NCI-H146 treated with DMSO at 0.1 percent for 48 hours (cell line): ENCODE measurements around the gene PCMTD2.

ENCODE experiments used
- DNase-seq: peaks from one replicate; lab custom pipeline; 2025; ENCODE audit not compliant: unreplicated experiment; lab: John Stamatoyannopoulos, UW

Gene PCMTD2

DNA sequence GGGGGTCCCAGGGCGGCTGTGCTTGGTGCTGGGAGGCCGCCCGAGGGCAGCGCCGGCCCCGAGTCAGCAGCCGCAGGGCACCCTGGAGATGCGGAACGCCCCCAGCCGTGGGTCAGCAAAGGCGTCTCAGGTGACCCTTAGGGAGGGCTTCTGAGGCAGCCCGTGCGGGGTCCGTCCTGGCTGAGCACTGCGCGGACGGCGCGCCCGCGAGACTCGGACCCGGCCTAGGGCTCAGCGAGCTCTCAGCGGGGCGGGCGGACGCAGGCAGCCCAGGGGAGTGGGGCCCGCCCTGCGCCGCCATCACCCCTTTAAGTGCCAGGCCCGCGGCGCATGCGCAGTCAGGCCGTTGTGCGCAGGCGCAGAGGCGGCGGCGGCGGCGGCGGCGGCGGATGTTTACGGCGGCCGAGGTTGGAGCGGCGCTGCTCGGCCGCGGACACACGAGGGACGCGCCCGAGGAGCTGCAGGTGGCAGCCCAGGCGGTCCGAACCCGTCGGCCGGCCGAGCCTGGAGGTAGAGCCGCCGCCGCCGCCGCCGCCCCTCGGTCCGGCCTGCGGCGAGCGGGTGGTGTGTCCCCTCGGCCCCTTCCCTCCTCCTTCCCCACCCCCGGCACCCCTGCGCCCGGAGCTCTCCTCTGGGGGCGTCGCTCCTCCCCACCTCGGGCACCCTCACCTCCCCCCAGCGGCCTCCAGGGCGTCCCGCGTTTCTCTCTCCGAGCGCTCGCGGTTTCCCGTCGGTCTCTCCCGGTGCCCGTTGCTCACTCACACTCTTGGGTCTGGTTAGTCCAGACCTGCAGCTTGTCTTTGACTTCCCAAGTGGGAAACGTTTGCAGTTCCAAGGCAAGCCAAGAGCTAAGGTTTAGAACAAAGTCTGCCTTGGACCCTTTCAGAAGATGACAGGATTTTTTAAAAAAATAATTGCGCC is at the start of gene PCMTD2:
TSS of gene PCMTD2 (plus strand) at position 388 of the 921 bp plus-strand sequence. CDS start 4,218 bp downstream, outside the sequence.
- peak; percentile 76 for DNase-seq

DNA sequence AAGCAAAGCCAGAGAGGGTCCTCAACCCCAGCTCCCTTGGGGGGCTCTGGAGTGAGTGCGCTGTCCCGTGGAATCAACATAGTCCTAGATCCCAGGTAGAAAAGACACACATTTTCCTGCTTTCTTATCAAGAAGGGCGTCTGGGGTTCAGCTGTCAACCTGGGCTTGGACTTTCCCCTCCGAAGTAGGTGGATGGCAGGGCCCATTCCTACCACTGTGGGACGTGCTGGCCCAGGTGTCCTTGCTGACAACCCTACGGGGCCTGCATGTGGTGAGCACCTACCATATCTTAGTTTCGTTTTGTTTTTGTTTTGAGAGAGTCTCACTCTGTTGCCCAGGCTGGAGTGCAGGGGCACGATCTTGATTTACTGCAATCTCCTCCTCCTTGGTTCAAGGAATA is 48.9 kb upstream of the PCMTD2 start:
- no peak for DNase-seq

DNA sequence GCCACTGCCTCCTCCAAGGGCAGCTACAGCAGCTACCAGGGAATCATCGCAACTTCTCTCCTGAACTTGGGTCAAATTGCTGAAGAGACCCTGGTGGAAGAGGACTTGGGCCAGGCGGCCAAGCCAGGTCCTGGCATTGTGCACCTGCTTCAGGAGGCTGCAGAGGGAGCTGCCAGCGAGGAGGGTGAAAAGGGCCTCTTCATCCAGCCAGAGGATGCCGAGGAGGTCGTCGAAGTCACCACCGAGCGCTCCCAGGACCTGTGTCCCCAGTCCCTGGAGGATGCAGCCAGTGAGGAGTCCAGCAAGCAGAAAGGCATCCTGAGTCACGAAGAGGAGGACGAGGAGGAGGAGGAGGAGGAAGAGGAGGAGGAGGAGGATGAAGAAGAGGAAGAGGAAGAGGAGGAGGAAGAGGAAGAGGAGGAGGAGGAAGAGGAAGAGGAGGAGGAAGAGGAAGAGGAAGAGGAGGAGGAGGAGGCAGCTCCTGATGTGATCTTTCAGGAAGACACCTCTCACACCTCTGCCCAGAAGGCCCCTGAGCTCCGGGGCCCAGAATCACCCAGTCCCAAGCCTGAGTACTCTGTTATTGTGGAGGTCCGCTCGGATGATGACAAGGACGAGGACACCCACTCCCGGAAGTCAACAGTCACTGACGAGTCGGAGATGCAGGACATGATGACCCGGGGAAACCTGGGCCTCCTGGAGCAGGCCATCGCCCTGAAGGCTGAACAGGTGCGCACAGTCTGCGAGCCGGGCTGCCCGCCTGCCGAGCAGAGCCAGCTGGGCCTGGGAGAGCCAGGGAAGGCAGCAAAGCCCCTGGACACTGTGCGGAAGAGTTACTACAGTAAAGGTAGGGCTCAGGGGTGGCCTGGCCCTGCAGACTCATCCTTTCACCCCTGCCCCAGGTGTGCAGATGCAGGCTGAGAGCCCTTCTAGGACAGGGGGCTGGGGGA is 47.6 kb upstream of the PCMTD2 start:
- DNase-seq, result no peak

DNA sequence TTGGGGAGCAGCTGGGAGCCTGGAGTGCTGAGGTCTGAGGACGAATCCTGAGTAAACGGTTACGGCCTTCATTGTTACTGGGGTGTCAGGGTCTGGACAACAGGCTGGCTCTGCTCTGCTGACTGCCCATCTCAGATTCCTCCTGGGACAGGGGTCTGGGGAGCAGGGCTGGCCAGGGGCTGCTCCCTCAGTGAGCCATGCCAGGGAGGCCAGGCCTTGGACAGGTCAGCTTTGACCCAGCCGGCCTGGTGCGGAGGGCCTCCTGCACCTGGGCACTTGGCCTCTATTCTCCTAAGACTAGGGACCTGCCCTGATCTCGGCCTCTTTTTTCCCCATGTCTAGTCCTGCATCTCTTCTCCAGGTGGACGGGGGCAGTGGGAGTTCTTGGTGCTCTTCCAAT is 46.4 kb upstream of the PCMTD2 start:
- DNase-seq, result no peak

DNA sequence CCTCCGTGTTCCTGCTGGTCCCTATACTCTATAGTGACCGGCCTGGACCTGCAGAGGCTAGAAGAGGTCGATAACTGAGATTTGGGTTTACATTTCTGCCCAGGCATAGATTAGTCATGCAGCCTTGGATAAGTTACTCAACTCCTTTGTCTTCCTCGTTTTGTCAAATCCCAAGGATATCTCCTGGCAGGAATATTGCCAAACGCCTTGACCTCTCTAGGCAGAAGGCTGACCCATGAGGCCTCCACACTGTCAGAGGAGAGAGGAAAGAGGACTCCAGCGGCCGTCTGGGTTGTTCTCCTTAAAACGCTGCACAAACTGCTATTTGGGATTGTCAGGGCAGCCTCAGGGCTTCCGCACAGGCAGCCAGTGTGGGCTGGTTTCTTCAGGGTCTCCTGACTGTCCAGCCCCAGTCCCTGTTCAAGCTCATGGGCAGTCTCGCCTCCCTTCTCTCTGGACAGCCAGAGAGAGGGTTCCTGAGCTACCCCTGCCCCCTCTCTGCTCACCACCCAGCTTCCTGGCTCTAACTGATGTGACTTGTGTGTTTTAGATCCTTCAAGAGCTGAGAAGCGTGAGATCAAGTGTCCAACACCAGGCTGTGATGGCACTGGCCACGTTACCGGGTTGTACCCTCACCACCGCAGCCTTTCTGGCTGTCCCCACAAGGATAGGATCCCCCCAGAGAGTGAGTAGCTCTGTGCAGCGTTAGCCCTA is 44.7 kb upstream of the PCMTD2 start:
- no peak for DNase-seq

DNA sequence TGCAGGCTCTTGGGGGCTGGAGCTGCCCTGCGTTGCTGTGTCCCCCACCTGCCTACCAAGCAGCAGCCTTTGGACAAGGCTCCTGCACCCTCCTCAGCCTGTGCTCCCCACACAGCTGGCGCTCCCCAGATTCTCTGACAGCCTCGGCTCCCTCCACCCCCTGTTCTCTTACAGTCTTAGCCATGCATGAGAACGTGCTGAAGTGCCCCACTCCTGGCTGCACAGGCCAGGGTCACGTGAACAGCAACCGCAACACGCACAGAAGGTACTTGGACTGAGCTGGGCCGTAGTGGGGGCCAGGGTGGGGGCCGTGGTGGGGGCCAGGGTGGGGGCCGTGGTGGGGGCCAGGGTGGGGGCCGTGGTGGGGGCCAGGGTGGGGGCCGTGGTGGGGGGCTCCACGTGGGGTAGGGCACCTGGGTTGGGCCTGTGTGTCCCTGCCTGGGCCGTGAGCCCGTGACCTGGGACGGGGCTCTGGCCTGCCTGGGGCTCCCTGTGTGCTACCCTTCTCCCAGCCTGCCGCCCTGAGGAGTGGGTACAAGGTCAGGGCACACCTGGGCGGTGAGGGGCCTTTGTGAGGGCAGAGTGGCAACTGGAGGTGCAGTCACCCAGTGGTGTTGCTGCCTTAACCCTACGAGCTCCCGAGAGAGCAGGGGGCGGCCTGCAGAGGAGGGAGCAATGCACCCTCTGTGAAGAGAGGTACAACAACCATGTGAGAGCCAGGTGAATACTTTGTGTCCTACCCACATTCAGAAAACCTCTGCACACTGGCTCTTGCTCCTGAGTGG is 43.5 kb upstream of the PCMTD2 start:
- DNase-seq, result no peak

DNA sequence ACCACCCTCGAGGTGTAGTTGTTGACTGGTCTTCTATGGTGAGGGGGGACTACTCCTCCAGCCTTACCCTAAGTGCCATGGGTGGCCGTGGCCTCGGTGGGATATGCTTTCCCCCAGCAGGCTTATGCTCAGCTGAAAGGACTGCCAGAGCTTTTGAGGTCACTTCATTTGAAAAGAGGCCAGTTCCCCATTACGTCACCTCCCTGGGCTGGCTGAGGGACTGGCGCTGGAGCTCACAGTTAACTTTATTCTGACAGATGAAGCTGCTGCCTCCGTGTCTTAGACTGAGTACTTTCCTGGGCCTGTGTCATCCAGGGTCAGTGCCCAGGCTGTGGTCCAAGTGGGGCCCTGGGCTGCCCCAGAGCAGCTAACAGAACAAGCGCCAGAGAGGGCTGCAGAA is 42.8 kb upstream of the PCMTD2 start:
- no peak for DNase-seq

DNA sequence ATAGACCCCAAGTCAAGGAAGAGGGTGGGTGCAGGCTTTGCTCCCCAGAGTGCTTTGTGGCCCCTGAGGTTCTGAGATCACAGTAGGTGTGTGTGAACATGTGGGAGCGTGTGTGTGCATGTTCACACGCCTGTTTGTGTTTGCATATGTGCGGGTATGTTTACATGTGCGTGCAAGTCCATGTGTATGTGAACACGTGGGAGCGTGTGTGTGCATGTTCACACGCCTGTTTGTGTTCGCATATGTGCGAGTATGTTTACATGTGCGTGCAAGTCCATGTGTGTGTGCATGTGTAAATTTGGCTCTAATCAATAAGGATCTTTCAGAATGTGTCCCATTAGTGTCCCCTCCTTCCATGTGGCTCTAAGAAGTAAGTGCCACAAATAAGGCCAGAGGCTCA is 41.4 kb upstream of the PCMTD2 start:
- no peak for DNase-seq

DNA sequence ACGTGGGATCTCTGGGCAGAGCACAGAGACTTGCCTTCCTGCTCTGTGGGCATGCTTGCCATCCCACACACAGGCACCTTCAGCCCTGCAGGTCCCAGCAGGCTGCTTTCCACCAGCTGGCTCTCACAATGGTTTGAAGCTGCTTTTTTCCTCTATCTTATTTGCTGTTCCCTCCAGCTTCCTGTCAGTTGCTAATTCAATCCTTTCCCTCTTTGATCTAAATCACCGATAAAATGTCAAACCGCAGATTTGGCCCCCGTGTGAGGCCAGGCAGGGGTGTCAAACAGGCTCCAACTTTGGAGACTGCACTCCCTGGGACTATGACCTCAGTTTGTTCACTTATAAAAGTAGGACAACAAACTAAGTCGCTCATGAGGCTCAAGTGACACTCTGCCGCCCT is 40.6 kb upstream of the PCMTD2 start:
- no peak for DNase-seq

DNA sequence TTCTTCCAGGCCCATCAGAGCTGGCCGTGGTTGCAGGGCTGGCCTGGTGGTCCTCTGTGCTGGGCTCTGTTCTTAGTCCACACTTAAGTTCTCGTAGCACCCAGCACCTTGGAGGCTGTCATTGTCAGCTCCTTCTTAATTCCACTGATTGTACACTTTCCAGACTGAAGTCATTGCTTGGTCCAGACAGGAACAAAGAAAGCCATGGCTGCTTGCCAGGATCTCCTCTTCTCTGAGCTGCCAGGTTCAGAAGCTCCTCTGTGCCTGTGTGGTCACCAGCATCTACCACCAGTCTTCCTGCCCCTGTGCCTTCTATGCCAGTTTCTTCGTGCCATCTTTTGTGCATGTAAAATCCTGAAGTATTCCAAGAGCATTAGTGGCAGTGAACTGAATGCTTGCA is 39.5 kb upstream of the PCMTD2 start:
- no peak for DNase-seq

DNA sequence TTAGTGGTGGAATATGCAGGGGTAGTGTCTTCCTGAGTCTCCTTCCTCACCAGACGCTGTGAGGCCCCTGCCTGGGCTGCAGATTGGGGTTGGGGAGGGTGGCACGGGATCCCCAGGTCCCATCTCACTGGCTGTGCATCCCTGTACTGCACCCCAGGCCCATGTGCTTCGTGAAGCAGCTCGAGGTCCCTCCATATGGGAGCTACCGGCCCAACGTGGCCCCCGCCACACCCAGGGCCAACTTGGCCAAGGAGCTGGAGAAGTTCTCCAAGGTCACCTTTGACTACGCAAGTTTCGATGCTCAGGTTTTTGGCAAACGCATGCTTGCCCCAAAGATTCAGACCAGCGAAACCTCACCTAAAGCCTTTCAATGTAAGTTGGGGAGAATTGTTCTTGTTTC is 38.6 kb upstream of the PCMTD2 start:
- DNase-seq, result no peak

DNA sequence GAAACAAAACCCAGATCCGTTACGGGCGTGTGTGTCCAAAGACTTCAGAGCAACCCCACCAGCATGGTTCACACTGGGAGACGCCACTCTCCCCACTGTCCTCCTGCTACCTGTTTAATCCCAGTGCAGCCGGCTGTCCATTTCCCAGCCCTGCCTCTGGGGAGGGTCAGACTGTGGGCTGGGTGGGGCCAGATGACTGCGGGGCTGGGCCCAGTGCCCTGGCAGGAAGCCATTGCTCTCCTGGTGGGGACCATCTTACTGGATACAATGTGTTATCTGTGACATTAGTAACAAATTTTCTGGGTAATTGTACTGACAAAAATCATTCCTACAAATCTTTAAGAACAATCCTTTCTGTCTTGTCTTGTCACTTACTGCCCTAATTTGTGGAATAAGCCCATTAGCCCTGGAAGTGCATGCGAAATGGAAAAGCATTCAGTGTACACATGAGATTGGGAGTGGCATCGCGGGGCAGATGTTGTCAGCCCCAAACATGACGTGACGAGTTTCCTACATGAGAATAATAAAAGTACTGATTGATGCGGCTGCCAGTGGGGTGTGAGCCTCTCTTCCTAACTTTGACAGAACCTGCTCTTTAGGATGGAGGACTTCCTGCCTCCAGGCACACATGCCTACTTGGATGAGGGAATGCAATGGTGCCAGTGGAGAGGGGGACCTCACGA is 37.9 kb upstream of the PCMTD2 start:
- DNase-seq, result no peak

DNA sequence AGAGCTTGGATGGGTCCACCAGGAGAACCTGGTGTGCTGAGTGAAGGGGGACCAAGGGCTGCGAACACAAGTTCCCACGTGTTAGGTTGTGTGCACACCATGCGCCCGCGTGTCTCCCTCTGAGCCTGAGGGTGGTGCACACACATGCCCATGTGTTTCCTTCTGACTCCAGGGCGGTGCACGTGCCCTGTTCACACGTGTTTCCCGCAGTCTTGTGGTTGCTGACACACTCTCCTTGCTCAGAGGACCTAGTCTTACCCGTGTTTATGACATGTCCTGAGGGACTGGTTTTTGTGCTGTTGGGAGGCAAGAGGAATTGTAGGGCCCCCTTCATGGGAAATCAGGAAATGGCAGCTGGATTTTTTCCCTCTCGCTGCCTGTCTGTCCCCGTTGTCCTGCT is 36.3 kb upstream of the PCMTD2 start:
- no peak for DNase-seq

DNA sequence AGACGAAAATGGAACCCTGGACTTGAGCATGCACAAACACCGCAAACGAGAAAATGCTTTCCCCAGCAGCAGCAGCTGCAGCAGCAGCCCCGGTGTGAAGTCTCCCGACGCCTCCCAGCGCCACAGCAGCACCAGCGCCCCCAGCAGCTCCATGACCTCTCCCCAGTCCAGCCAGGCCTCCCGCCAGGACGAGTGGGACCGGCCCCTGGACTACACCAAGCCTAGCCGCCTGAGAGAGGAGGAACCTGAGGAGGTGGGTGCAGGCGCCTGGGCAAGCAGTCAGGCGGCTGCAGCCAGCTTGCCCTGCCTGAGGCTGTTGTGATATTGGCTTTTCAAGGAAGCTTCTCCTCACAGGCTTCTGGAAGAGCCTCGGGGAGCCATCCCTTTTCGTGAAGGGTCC is 35.8 kb upstream of the PCMTD2 start:
- no peak for DNase-seq

DNA sequence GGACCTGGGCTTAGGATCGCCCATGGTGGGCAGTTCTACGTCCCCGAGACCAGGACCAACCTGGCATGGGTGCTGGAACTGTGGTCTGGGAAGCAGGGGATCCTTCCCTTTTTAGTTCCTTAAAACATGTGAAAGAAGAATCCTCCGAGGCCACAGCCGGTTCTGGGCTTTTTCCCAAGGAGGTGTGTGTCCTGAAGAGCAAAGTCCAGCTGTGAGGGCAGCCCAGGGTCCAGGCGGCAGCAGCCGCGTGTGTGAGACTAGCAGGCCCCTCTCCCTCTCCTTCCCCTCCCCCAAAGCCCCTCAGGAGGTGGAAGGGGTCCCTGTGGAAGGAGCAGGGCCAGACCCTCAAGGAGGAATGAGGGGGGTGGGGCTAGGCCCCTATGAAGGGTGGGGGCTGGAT is 35.1 kb upstream of the PCMTD2 start:
- no peak for DNase-seq

DNA sequence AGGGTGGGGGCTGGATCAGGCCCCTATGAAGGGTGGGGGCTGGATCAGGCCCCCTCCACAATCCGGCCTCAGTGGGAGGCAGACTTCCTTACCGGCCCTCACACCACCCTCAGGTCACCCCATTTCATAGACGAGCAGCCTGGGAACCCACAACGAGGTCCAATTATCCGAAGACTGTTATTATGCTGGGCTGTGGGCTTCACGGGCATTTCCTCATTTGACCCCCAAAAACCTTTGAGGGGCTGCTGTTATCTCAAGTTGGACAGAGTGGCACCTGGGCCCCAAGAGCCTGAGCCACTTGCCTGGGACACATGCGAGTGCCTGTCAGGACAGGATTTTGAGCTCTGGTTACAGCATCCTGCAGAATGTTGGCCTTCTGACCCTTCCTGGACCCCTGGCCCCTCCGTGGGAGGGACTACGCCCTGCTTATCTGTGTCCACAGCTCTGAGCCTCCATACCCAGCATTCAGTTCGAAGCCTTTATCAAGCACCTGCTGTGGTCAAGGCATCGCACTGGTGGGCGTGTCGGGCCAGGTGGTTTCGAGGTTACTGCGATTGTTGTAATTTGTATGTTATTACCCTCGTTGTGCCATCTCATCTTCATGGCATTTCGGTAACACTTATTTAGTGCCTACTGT is 34.5 kb upstream of the PCMTD2 start:
- no peak for DNase-seq

DNA sequence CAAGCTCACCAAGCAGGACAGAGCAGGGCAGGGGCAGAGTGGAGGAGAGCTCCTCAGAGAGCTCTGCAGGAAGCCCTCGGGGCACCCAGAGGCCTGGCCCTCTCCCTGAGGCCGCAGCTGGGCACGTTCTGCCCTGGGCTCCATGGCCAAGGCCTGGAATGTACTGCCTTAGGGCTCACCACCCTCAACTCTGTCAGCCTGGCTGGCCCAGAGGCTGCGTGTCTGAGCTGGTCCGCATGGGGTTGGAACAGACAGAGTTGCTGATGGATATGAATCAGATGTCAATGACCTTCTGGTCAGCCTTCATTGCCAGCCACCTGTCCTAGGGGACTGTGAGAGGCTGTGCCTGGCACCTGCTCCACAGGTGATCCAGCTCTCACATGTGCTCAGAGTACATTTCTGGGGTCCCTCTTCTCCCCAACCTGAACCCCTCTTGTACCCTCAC is 33.2 kb upstream of the PCMTD2 start:
- DNase-seq, result no peak

DNA sequence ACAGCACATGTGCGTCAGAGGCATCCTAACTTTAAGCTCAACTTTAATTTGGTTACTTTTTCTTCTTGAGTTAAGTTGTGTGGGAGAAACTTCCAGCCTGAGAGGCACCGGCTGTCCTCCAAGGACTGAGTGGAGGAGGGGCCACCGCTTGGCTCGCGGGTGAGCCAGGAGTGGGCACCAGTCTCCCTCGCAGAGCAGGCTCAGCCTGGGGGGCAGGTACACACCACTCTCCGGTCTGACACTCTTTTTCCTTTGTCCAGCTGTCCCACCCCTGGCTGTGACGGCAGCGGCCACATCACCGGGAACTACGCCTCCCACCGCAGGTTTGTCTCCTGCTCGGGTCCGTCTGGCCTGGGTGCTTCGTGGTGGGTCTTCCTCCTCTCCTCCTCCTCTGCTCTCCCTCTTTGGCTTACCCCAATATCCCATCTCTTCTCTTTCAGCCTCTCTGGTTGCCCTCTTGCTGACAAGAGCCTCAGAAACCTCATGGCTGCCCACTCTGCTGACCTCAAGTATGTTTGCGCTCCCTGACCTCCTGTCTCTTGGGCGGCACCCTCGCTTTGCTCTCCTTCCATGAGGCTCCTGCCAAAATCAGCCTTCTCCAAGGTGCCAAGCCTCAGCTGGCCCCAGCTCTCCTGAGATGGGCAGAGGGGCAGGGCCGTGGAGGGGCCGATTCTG is 32.6 kb upstream of the PCMTD2 start:
- no peak for DNase-seq
